Measurements from ENCODE around the gene STEAP2. TPM values are rescaled to one million over a fixed set of nuclear protein-coding genes. Genes with fewer than 3 reads are reported as not detected.

STEAP2 gene
- total RNA-seq, 1 donor from 2014 or later = 0.02 TPM

DNA sequence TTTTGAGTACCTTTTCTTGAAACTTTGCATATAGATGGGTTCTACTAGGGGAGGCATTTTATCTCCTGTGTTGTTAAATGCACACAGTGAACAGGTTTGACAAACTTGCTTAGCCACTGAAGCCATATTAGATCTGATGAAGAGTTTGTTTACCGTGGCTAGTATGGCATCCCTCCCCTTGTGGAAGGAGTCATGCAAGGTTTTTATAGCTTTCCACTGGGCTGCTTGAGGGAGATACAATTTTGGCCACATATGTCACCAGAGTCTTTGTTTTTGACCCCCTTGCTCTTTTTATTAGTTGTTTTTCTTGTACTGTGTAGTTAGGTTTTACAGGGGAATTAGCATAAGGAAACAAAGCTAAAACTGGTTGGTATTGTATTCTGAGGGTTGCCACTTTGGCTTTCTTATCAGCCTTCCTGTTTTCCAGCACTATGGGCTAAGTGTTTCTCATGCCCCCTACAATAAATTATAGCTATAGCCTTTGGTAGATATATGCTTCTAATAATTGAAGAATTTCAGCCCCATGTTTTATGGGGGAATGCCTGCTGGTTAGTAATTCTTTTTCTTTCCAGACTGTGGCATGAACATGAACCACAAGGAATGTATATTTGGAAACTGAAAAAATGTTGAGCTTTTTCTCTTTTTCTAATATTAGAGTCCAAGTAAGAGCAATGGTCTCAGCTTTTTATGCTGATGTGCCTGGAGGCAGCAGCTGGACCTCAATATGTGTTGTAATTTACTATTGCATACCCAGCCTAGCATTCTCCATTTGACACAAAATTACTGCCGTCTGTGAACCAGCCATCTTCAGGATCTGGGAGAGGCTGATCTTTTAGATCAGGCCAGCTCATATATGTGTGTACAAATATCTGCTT, 18.4 kb upstream of the STEAP2 start:
- intact Hi-C loops (cut with micrococcal nuclease) = no loop called here

DNA sequence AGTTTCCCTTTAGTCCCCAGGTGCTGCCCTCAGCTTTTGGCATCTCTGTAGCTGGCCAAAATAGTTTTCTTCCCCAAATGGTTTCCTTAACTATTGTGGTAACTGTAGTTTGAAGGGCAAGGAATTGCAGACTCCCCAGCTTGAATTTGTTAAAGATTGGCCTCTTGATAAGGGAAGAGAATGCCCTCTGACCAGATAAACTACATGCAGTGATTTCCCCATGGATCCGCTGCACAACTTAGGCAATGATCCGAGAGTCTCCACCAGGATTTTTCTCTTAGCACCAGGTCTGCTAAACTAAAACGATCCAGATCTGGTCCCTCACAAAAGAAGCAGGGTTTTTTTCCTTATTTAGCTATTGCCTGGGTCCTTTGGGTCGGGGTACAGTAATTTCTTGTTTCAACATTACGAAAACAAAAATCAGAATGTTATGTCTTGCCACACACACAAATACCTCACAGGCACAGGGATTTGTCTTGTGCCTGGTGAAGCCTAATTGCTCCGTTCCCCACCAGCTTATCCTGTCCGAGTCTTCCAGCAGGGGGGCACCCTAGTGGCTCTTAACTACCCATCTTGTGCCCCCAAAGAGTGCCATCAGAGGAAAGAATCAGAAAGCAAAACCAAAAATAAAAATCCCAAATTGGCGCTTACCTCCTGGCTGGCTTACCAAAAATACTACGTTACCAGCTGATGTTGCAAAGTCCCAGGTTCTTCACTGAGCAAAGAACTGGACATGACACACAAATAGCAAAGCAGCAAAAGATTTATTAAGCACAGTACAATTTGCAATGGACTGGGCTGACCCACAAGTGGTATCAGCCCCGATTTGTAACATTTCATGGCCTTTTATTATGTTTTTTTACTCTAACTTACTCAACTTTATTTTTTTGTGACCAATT, 16.4 kb upstream of the STEAP2 start:
- intact Hi-C loops (cut with micrococcal nuclease) = no loop called here

DNA sequence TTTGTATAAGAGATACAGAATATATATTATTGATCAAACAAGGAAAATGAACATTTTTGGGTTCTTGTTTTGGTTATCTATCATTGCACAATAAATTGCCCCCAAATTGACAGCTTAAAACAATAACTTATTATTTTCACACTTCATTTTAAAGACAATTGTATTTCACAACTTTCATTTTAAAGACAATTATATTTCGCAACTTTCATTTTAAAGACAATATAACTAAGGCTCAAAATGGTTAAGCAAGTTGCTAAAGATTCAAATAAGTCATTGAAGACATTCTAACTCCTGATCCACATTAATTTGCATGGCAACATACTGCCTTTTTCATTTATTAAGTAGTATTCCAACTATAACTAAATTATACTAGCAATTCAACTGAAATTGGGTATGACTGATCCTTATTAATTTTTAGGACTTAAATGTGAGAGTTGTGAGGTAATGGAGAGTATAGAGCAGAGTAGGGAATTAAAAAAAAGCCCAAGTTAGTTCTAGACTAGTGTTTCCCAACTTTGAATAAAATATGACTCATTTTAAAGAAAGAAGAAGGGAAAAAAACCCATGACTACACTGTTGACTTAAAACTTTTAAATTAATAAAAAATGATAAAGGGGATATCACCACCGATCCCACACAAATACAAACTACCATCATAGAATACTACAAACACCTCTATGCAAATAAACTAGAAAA, 9.9 kb upstream of the STEAP2 start:
- intact Hi-C loops (cut with micrococcal nuclease) = no loop called here

DNA sequence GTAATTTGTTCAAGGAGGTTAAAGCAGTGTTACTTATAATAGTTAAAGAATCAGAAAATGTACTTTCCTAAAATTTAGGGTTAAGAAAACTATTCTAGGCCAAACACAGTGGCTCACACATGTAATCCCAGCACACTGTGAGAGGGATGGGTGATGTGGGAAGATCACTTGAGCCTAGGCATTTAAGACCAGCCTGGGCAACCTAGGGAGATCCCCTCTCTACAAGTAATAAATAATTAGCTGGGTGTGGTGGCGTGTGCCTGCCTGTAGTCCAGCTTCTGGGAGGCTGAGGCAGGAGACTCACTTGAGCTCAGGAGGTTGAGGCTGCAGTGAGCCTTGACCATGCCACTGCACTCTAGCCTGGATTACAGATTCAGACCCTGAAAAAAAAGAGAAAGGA, 3.6 kb upstream of the STEAP2 start:
- intact Hi-C loops (cut with micrococcal nuclease) = no loop called here

DNA sequence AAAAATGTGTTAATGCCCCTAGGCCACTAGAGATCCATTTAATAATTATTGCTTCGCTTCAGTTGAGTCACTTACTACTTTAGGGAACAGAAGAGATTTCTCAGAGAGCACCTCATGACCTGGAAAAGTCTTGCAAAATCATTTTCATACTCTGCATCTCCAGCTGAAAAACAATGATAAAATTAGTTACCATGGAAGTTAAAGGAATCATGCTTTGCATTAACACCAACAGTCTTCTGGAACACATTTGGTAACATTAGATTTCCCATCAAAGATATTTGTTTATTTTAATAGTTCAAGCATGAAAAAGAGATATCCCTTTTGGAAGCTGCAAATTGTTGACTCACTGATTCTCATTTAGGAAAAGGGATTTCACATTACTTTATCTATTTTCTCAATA, 1.8 kb upstream of the STEAP2 start:
- intact Hi-C loops (cut with micrococcal nuclease) = no loop called here

DNA sequence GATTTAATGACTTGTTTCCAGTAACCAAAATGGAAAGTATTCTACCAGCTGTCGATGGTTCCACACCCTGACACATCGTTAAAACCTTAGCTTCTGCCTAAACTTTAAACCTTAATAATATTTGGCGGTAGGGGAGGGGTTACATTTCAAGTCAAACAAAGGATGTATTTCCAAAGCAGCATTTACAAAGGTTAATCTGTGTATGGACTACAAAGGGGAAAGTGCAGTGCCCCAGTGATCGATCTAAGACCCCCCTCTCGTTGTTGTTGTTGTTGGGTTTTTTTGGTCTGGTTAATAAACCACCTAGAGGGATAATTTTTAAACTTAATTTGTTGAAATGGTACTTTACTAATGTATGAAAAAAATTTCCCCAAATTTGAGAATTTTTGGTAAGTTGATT, 1.1 kb upstream of the STEAP2 start:
- intact Hi-C loops (cut with micrococcal nuclease) = no loop called here

DNA sequence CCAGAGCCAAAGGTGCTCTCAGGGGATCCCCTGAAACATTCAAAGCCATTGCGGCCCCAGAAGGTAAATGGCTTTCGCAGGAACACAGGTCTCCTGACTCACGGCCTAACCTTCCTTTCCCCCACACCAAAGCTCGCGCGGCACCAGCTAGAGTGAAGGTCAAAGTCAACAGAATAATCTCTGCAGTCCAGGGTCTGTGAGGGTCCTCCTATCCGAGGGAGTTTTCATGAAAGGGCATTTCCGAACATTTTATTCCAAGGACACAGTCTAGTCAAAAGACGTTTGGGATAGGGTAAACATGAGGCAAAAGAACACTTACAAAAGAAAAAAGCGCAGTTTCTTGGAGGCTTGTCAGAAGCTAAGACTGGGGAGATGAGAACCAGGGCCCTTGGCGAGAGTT, 559 bp upstream of the STEAP2 start:
- intact Hi-C loops (cut with micrococcal nuclease) = no loop called here

DNA sequence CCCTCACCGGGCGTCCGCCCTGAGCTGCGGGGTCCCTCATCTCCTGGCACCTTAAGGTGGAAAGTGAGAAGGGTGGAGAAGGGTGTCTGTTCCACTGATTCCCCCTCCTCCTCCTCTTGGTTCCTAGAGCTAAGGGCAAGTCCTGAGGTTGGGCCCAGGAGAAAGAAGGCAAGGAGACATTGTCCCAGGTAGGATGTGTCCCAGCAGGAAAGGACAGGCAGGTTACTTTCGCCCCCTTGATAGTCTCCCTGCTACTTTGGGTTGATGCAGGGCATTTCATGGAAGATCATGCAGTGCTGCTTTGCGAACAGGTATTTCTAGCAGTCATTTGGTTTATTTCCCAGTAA, 582 bp downstream of the STEAP2 start:
- intact Hi-C loops (cut with micrococcal nuclease) = no loop called here

DNA sequence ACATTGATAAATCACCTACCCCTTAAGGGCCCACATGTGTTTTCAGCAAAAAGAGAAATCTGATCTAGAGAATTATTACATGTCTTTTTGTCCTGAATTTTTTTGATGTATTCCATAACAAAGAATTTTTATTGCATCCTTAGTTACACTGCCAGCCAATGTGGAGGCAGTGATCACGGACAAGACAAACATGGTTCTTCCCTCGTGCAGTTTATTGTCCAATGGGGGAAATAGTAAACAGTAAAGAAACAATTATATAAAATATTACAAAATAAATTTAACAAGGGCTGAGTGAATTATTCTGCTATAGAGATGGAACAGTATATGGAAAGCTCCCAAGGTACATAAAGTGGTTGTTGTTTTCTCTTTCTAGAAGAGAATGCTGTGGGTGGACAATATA, 2.0 kb downstream of the STEAP2 start:
- intact Hi-C loops (cut with micrococcal nuclease) = no loop called here

DNA sequence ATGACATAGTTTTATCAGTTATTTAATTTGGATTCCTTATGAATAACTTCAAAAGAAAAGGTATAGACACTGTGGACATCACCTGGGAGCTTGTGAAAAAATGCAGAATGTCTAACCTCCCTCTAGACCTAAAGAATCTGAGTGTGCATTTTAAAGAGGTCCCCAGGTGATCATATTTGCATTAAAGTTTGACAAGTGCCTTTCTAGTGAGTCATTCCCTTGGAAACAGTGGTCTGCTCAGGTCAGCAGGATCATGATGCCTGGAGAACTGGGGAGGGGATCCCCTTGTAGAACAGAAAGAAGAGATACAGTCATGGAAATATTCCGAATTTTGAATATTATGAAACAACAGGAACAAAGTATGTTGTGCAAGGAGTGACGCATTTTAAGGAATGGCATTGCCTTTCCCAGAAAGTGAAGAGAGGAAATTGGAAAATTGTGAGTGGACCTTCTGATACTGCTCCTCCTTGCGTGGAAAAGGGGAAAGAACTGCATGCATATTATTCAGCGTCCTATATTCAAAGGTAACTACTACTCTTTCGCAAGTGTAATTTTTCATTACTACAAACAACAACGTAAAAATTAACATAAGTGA, 4.6 kb downstream of the STEAP2 start:
- intact Hi-C loops (cut with micrococcal nuclease) = no loop called here

DNA sequence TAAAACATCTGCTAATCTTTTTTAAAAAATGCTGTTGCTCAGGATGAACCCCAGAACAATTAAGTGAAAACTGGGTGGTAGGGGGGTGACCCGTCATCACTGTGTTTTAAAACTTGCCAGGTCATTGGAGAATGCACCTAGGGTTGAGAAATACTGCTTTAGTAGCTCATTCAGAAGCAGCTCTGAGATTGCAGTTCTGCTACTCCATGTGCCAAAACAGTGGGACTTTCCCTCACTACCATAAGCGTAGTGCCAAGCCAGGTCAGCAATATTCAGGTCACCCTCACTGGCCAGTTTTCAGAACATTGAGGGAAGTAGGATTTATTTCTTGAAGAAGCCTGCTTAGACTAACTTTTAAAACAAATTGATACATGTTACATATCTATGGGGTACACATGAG, 5.2 kb downstream of the STEAP2 start:
- intact Hi-C loops (cut with micrococcal nuclease) = no loop called here

DNA sequence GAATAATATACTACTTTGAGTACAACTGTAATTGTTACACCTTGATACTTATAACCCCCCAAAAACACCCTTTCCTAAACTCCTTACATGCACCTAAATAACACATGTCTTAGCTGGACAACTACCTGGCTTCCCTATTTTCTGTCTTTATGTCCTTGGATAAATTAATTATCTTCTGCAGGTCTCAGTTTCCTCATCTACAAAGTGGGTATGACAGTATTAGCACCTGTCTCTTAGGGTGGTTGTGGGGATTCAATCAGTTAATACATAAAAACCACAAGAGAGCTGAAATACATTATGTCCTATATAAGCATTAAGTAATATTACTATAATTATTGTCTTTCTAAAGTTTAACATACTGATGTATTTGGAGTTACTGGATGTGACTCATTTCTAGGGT, 10.8 kb downstream of the STEAP2 start:
- intact Hi-C loops (cut with micrococcal nuclease) = no loop called here

DNA sequence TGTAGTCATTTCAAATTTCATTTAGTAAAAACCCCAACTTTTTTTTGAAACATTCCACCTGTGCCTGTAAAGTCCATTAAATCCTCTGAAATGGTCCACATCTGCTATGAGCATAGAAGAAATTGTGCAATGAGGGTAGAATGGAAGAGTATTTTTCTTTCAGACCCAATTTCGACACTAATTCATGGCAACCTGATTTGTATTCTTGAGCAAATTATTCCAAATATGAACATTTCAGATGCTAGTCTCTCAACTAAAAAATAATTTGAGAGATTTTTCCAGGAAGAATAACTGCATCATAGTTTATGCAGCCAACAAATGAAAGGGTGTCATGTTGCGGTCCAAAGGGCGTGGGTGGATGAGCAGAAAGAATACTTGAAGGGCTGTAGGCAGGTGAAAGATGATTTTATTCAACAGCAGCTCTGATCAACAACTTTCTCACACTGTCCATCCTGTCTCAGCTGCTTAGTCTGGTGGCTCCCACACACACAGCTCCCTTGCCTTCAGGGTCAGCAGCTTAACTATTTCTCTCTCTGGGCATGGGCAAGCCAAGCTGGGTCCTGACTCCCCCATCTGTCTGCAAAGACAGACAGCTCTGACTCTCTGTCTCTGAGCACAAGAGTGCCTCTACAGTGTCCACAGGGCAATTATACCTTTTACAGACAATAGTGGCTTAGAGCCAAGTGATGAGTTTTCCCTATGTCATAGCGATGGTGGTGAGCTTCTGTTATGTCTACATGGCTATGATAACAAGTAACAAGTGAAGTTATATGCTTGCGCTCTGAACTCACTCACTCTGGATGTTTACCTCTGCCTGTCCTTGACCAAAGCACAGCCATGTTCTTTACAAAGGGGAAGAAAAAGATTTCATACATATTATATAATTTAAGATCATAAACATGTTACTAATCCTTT, 11.5 kb downstream of the STEAP2 start:
- intact Hi-C loops (cut with micrococcal nuclease) = no loop called here

DNA sequence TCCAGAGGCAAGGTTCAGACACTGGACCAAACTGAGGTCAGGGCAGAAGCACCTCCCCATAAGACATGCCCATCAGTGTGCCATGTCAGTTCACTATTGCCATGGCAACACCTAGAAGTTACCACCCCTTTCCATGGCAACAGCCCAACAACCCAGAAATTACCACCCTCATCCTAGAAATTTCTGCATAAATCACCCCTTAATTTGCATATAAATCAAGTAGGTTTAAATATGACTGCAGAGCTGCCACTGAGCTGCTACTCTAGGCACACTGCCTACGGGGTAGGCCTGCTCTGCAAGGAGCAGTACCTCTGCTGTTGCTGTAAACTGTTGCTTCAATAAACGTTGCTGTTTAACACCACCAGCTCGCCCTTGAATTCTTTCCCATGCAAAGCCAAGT, 12.7 kb downstream of the STEAP2 start:
- intact Hi-C loops (cut with micrococcal nuclease) = no loop called here

DNA sequence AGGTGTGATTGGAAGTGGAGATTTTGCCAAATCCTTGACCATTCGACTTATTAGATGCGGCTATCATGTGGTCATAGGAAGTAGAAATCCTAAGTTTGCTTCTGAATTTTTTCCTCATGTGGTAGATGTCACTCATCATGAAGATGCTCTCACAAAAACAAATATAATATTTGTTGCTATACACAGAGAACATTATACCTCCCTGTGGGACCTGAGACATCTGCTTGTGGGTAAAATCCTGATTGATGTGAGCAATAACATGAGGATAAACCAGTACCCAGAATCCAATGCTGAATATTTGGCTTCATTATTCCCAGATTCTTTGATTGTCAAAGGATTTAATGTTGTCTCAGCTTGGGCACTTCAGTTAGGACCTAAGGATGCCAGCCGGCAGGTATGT, 13.6 kb downstream of the STEAP2 start:
- intact Hi-C loops (cut with micrococcal nuclease) = no loop called here

DNA sequence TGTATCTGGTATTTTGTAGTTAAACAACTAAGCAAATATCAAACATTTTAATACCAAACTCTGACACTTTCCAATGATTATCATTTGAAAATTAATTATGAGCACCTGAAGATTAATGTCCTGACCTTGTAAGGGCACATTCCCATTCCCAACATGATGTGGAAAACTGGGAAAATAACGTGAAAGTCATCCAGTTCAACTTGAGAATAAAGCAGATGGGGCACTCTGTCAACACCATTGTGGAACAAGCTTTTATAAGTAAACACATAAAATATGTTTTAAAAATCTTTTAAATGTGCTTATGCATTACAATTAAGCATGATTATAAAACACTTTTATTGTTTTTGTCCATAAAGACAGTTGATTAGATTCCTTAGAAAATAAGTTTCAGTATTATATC, 14.1 kb downstream of the STEAP2 start:
- intact Hi-C loops (cut with micrococcal nuclease) = no loop called here

DNA sequence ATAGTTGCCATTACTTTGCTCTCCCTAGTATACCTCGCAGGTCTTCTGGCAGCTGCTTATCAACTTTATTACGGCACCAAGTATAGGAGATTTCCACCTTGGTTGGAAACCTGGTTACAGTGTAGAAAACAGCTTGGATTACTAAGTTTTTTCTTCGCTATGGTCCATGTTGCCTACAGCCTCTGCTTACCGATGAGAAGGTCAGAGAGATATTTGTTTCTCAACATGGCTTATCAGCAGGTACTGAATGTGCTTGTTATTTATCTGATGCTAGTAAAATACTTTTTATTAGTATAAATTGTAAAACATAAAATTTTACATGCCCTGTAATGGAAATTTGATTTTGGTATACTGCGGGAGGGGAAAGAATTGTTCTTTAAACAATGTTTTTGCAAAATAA, 15.7 kb downstream of the STEAP2 start:
- intact Hi-C loops (cut with micrococcal nuclease) = no loop called here

DNA sequence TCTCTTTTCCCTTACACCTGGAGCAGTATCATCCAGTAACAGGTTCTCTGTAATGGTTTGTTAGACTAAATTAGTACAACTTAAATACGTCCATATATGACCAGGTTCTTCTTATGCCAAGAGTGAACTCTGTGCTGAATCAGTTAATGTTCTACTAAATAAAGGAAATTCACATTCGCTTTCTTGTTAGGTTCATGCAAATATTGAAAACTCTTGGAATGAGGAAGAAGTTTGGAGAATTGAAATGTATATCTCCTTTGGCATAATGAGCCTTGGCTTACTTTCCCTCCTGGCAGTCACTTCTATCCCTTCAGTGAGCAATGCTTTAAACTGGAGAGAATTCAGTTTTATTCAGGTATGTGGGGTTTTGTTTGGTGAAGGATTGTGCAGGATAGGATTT, 18.1 kb downstream of the STEAP2 start:
- intact Hi-C loops (cut with micrococcal nuclease) = no loop called here

DNA sequence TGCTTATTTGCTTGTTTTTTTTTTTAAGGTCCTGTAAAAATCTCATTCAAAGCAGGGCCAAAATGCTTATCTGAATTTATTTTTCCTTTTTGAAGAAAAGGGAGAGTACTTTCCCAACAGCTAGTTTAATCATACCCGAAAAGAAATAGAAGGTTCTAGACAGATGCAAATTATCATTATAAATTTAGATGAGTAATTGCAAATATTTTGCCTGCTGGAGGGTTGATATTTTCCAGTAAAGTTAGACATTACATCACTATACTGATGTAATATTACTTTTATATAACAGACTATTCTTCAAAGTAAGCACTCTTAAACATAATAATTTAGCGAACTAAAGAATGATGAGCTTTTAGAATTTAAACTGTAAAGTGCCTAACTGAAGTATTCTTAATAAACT, 19.3 kb downstream of the STEAP2 start:
- intact Hi-C loops (cut with micrococcal nuclease) = no loop called here

DNA sequence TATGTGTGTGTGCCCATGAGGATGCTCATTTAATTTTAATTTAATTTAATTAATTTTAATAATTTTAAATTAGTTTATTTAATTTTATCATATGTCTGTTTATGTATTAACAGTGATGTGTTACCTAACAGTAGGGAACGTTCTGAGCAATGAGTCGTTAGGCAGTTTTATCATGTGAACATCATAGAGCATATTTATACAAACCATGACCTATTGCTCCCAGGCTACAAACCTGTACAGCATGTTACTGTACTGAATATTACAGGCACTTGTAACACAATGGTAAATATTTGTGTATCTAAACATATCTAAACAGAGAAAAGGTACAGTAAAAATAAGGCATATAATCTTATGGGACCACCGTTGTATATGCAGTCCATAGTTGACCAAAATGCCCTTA, 19.8 kb downstream of the STEAP2 start:
- intact Hi-C loops (cut with micrococcal nuclease) = no loop called here

DNA sequence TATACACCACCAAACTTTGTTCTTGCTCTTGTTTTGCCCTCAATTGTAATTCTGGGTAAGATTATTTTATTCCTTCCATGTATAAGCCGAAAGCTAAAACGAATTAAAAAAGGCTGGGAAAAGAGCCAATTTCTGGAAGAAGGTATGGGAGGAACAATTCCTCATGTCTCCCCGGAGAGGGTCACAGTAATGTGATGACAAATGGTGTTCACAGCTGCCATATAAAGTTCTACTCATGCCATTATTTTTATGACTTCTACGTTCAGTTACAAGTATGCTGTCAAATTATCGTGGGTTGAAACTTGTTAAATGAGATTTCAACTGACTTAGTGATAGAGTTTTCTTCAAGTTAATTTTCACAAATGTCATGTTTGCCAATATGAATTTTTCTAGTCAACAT, 20.9 kb downstream of the STEAP2 start:
- intact Hi-C loops (cut with micrococcal nuclease) = no loop called here

Data from T-helper 2 cell treated with Interferon-gamma antibody and Interleukin-4, amounts not matched to agents 100 ng/mL and 5 ng/mL, for 36 hours (primary cell).